CD4-positive, alpha-beta T cell treated with Interleukin-1 beta for 1 hour (primary cell): ENCODE measurements around the gene BUB1.
"Not testable (repeated sequence)": the region's sequence is repeated elsewhere in the genome, so short reads cannot be mapped to it uniquely, and the experiment has no call there.

Source experiments
- DNase-seq, 2 donors: peaks; one replicate each; pipeline ENCODE4 v3.0.0-alpha.2; 2020 to 2022

Gene BUB1

DNA sequence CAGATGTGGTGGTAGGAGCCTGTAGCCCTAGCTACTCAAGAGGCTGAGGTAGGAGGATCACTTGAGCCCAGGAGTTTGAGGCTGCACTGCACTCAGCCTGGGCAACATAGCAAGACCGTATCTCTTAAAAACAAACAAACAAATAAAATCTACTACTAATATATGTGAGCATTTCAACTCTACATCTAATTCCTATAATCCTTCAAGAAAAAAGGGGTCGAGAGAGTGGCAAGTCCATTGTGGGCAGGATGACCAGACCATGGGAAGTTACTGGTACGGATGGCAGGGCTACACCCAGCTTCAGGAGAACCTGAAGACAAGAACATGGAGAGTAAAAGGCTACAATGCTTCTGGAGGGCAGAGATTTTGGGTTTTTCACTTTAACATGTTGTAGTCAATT, 24.0 kb downstream of the BUB1 start:
- no peak for DNase-seq

GRCh38 chr2:110650346-110650745, 27.5 kb downstream of the BUB1 start:
- no peak for DNase-seq

GRCh38 chr2:110647777-110648176, 30.1 kb downstream of the BUB1 start:
- no peak for DNase-seq

- no peak for DNase-seq
Measured at GRCh38 chr2:110645616-110646015, 32.2 kb downstream of the BUB1 start.

DNA sequence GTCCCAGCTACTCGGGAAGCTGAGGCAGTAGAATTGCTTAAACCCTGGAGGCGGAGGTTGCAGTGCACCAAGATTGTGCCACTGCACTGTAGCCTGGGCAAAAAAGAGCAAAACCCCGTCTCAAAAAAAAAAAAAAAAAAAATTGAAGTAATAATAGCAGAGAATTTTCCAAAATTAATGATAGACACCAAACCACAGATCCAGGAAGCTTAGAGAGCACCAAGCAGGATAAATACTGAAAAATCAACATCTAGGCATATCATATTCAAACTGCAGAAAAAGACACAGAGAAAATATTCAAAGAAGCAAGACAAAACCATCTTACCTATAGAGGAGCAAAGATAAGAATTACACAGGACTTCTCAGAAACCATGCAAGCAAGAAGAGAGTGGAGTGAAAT, 33.5 kb downstream of the BUB1 start:
- no peak for DNase-seq

GRCh38 chr2:110642360-110642759, 35.5 kb downstream of the BUB1 start:
- no peak for DNase-seq

DNA sequence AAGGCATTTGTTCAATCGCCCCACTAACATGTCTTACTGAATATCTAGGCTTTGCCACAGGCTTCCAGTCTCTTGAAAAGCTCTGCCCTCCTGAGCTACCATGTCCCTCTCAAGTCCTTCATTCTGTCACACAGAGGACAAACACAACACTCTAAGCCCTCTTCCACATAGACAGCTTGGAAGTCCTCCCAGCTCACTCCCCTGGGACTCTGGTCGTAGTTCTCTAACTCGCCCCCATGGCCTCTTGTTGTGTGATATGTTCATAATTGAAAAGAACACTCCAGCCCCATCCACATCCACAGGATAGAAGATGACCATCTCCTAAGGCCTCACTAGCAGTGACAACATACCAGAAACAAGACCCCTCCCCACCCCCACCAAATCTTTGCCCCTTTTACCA, 37.9 kb downstream of the BUB1 start:
- no peak for DNase-seq

GRCh38 chr2:110638952-110639695, 38.7 kb downstream of the BUB1 start:
- DNase-seq, result no peak

- DNase-seq, result no peak
Measured at GRCh38 chr2:110638004-110638403, 39.9 kb downstream of the BUB1 start.

DNA sequence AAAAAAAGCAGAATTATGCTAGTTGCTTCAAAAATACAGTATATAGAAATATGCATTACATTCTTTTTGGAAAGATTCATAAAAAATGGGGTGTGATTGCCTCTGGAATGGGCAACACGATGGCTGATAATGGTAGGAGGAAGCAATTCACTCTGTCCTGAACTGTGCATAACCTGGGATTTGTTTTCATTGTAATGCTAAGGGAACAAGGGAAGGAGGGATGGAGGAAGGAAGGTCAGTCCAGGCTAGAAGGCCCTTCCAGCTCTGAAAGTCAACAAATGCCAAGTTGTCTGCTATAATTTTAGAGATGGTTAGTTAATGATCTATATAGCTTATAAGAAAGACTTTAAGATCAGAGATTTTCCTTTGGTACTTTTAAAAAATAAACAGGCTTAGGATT, 40.8 kb downstream of the BUB1 start:
- DNase-seq, result no peak

GRCh38 chr2:110635949-110636628, 41.8 kb downstream of the BUB1 start:
- DNase-seq, result not testable (repeated sequence)

- not testable (repeated sequence) for DNase-seq
Measured at GRCh38 chr2:110627348-110627747, 50.5 kb downstream of the BUB1 start.

GRCh38 chr2:110619326-110619939, 58.4 kb downstream of the BUB1 start:
- not testable (repeated sequence) for DNase-seq

DNA sequence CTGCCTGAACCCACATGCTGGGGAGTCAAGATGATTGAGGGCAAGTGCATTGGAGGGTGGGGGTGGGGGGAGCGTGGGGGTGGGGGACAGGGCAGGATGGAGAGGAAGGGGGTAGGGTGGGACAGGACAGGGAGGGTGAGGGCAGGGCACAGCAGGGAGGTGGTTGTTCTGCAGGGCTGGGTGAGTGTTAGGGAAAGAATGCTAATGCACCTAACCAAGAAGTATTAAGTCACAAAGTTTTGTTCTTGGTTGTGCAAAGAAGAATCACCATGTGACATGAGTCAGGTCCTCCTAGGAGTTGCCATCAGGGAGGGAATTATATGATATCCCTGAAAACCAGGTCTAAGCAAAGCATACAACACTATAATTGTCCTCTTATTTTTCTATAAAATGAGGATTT, 63.9 kb downstream of the BUB1 start:
- DNase-seq, result not testable (repeated sequence)

- DNase-seq, result peak; percentile 1 to 26
Measured at GRCh38 chr2:110610613-110611250, 67.1 kb downstream of the BUB1 start.

DNA sequence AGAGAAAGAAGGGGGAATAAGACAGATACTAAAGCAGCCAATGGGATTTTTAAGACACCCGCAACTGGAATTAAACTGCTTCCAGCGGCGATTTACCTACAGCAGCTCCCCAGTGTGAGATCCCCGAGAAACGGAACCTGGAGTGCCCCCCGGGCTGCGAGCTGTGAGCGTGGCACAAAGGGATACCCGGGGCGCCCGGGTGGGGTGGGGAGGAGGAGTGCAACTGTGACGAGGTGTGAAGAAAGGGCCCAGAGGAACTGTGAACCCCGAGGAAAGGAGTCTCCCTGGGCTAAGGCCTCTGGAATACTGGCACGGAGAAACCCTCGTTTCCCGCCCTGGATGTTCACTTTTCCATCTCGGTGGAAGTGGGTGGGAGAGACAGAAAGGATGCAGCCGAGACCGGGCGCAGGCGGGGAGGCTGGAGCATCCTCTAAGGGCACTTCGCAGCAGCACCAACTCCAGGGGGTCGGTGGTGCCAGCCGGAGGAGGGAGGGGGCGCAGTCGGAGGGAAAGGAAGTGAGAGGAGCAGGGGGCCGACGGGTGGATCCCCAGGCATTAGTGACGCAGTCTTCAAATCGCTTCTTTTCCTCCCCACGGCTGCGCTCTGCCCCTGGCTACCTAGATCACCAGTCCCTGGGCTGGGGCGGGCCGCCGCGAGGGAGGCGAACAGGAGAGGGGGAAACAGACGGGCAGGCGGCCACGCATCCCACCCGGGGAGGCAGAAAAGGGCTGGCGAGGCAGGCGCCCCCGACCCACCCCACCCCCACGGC, 67.8 kb downstream of the BUB1 start:
- DNase-seq, result not testable (repeated sequence)

DNA sequence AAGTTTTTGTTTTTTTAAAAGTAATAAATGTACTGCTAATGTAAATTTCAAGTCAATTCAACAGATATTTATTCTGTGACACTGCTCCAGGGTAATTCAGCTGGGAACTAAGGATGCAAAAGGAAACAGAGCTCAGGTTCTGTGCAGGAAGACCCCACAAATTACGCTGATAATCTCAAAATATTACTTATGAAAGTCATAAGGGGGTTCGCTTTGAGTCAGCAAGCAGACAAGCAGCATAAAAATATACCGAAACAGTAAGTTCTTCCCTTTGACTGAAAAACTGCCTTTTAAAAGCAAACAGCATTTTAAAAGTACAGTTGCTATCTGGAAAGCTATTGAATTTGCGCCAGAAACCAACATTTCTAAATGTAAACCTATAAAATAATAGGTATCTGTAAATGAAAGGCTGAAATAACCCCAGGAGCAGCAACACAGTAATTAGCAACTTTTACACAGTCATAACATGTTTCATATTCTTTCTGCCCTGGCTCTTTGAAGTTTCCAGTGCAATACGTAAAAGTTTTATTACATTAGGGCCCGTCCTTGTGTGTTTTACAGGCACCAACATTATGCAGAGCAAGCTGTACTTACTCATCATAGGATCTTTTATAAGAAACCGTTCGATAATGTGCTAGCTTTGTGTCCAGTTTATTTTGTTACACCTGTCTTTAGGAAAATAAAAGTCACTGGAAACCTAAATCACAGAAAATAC, 68.9 kb downstream of the BUB1 start:
- not testable (repeated sequence) for DNase-seq

DNA sequence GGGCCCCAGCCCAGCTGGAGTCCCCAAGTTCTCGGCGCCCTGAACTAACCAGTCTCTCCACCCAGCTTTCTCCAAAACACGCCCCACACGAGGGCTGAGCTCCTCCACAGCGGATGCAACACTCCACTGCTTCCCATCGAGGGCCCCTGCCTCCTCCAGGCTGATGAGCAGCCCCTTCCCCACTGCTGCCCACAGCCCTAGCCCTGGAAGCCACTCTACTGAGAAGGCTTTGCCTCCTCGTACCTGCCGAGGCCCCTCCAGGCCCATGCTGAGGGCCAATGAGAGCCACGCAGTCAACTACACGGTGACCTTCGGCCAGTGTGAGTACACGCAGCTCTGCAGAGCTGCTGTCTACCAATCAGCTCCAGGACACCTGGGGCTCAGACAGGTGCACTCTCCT, 72.8 kb downstream of the BUB1 start:
- not testable (repeated sequence) for DNase-seq

DNA sequence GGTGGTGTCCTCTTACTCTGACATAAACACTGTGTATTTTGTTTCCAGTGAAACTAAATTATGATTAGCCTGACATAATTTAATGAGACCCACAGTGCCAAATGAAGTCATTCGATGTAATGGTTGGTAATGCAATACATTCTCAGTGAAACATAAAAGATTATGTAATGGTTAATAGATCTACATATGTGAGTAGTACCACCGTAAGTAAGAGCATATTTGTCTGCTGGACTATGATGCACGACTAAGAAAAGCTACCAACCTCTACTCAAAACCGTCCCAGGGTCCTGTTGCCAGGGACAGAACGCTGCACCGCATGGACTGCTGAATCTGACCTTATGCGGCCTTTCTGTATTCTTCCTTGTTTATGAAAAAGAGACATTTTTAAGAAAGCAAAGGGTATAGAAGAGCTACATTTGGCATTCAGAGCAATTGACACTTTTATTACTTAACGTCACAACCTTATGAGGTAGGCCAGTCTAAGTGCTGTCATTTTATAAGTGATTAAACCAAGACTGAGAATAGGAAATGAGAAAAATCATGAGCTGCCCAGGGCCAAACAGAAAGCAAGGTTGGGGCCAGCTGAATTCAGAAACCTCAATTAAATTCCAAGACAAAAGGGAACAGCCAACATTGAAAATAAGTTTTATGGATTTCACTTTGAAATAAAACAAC, 73.8 kb downstream of the BUB1 start:
- not testable (repeated sequence) for DNase-seq

DNA sequence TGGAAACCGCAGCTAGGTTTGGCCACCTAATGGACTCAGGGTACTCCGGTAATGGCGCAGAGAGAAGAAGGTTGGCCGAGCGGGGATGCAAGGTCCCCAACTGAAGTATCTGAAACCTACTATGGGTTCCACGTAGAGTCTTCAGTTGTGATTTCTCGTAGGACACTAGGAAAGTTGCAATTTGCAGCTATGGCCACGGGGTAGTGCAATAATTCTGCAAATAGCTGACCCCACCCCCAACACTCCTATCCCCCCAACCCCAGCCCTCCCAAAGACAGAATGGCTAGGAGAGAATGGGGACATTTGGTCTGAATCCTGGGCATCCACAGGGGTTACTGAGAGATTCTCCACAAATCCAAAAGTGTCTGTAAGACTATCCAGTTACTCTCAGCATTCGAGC, 75.7 kb downstream of the BUB1 start:
- not testable (repeated sequence) for DNase-seq

DNA sequence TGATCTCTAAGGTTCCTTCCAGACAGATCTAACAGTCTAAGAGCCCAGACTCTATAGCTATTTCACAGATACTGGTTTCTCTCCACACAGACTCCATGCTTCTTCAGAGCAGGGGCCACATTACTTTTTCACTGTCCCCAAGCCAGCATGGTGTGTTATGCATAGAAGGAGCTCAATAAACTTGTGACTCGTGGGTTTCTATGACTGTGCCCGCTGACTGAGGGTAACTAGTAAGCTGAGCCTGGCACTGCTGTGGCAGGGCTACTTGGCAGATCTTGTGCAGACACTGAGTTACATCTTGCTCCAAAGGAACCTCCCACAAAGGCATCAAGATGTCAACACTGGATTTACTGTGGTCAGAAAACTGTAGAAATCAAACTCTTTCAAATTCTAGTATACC, 85.9 kb downstream of the BUB1 start:
- DNase-seq, result not testable (repeated sequence)
